GM08714 (cell line): ENCODE data around the gene PHLPP2.
"Not testable (repeated sequence)": the region's sequence is repeated elsewhere in the genome, so short reads cannot be mapped to it uniquely, and the experiment has no call there.

Source experiments
- H3K4me3 ChIP-seq: fragments of 200-500 bp; sonication (Bioruptor generic); 2 replicates; pipeline ENCODE4 v1.5.1; 2014; ENCODE audit warnings: mild to moderate bottlenecking, low read length, inconsistent platforms
- ZNF274 ChIP-seq: IDR thresholded peaks from 2 replicates; pipeline ENCODE4 v1.6.1; 2012; ENCODE audit warnings: mild to moderate bottlenecking, low read depth, low read length

Gene PHLPP2

GRCh38 chr16:71698491-71698890 is 26.0 kb downstream of the PHLPP2 start:
- TF ChIP-seq ZNF274: no peak
- H3K4me3 ChIP-seq: no peak overlapping the region

- H3K4me3 ChIP-seq: no peak overlapping the region
Observed at GRCh38 chr16:71693164-71693563, 31.3 kb downstream of the PHLPP2 start.

GRCh38 chr16:71689901-71690300 is 34.6 kb downstream of the PHLPP2 start:
- H3K4me3 ChIP-seq: no peak overlapping the region
- TF ChIP-seq ZNF274: no peak

More at GRCh38 chr16:71693164-71693563, 31.3 kb downstream of the PHLPP2 start:
- no peak for TF ChIP-seq ZNF274

GRCh38 chr16:71687861-71688260 is 36.6 kb downstream of the PHLPP2 start:
- H3K4me3 ChIP-seq: no peak overlapping the region
- TF ChIP-seq ZNF274: no peak

- not testable (repeated sequence) for H3K4me3 ChIP-seq
Observed at GRCh38 chr16:71684280-71684679, 40.2 kb downstream of the PHLPP2 start.

GRCh38 chr16:71681360-71681759 is 43.1 kb downstream of the PHLPP2 start:
- TF ChIP-seq ZNF274: no peak
- H3K4me3 ChIP-seq: no peak overlapping the region

- no peak overlapping the region for H3K4me3 ChIP-seq
- no peak for TF ChIP-seq ZNF274
Observed at GRCh38 chr16:71676236-71676635, 48.3 kb downstream of the PHLPP2 start.

- no peak for TF ChIP-seq ZNF274
- H3K4me3 ChIP-seq: no peak overlapping the region
Observed at GRCh38 chr16:71675380-71675779, 49.1 kb downstream of the PHLPP2 start.

- TF ChIP-seq ZNF274: no peak
- no peak overlapping the region for H3K4me3 ChIP-seq
Observed at GRCh38 chr16:71674229-71674628, 50.3 kb downstream of the PHLPP2 start.

- no peak overlapping the region for H3K4me3 ChIP-seq
- TF ChIP-seq ZNF274: no peak
Observed at GRCh38 chr16:71673582-71673973, 50.9 kb downstream of the PHLPP2 start.

GRCh38 chr16:71672803-71673581 is 51.5 kb downstream of the PHLPP2 start:
- TF ChIP-seq ZNF274: no peak
- H3K4me3 ChIP-seq: no peak overlapping the region

- no peak for TF ChIP-seq ZNF274
- H3K4me3 ChIP-seq: no peak overlapping the region
Observed at GRCh38 chr16:71672125-71672524, 52.4 kb downstream of the PHLPP2 start.

- no peak overlapping the region for H3K4me3 ChIP-seq
- no peak for TF ChIP-seq ZNF274
Observed at GRCh38 chr16:71671165-71671564, 53.3 kb downstream of the PHLPP2 start.

- no peak for TF ChIP-seq ZNF274
- H3K4me3 ChIP-seq: no peak overlapping the region
Observed at GRCh38 chr16:71670537-71670936, 54.0 kb downstream of the PHLPP2 start.

GRCh38 chr16:71669926-71670536 is 54.5 kb downstream of the PHLPP2 start:
- no peak overlapping the region for H3K4me3 ChIP-seq
- no peak for TF ChIP-seq ZNF274
